ENCODE measurements around the gene PLCD3. TPM values are rescaled to one million over a fixed set of nuclear protein-coding genes. Genes with fewer than 3 reads are reported as not detected.

The PLCD3 gene
- total RNA-seq, 1 donor from 2014 or later: 34.1 TPM

GRCh38 chr17:45091778-45092425 is 40.4 kb downstream of the PLCD3 start:
- no peak for TF ChIP-seq POLR2AphosphoS5 (IDR thresholded peaks at IDR 0.05; ENCODE audit: insufficient read depth in 1 of 2, low read depth in 1 of 2)
- no peak for TF ChIP-seq POLR2A (IDR thresholded peaks at IDR 0.05)
- TF ChIP-seq, protein P1, sequence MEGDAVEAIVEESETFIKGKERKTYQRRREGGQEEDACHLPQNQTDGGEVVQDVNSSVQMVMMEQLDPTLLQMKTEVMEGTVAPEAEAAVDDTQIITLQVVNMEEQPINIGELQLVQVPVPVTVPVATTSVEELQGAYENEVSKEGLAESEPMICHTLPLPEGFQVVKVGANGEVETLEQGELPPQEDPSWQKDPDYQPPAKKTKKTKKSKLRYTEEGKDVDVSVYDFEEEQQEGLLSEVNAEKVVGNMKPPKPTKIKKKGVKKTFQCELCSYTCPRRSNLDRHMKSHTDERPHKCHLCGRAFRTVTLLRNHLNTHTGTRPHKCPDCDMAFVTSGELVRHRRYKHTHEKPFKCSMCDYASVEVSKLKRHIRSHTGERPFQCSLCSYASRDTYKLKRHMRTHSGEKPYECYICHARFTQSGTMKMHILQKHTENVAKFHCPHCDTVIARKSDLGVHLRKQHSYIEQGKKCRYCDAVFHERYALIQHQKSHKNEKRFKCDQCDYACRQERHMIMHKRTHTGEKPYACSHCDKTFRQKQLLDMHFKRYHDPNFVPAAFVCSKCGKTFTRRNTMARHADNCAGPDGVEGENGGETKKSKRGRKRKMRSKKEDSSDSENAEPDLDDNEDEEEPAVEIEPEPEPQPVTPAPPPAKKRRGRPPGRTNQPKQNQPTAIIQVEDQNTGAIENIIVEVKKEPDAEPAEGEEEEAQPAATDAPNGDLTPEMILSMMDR (IDR thresholded peaks at IDR 0.05): no peak
- H3K27ac ChIP-seq: peak overlapping the region; percentile 91
- no peak overlapping the region for H3K4me3 ChIP-seq
- no peak for DNase-seq (ENCODE audit: extremely low spot score in 2 of 2)
- H3K9me3 ChIP-seq: no peaks in the 10 kb centered on the region
- H3K27me3 ChIP-seq: no peaks in the 10 kb centered on the region
- intact Hi-C loops (cut with DNase I): no loop called here
- peaks cover 0 to 55% of the 10 kb centered on the region in 2 donors for H3K36me3 ChIP-seq
- H3K4me1 ChIP-seq: peaks cover 53% of the 10 kb centered on the region

DNA sequence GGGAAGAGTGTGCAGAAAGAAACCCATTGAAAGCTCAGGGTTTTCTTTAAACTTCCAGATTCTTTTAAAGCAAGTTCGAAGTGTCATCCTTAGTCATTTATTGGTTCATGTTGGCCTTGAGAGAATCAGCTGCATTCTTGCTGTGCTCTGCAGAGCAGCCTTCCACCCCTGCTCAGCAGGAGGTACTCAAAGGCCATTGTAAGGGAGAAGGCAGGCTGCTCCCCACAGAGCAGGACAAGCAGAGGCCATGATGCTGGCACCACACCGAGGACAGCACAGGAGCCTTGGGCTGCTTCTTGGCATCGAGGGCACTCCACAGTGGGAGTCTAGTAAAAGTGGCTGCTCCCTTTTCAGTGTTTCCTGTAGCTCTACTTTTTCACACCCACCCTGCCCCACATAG is 41.6 kb downstream of the PLCD3 start:
- Histone ChIP-seq H3K27ac (peak overlapping the region; percentile 91), H3K4me1 (peaks cover 53% of the 10 kb centered on the region)

DNA sequence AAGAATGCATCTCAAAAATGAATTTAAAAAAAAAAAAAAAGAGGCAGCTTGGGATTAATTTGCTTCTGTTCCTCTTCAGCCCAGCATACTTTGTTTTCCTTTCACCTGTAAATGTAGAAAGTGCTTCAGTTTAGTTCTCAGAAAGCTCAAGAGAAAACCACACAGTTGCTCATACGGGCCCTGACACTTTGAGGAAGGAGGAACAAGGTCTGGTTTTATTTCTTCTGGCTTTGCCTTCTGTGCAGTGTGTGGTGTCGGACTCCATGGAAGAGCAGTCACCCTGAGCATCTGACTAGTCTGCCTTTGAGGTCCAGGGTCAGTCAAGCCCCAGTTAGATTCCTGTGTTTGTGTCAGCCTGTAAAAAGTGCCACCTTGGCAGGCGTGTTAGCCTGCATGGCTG is 43.6 kb downstream of the PLCD3 start:
- Histone ChIP-seq H3K27me3 (no peaks in the 10 kb centered on the region), H3K36me3 (peaks cover 2 to 42% of the 10 kb centered on the region in 2 donors), H3K27ac (no peak overlapping the region), H3K4me1 (peaks cover 42% of the 10 kb centered on the region), H3K9me3 (no peaks in the 10 kb centered on the region), H3K4me3 (no peak overlapping the region)
- intact Hi-C loops (cut with DNase I): no loop called here
- DNase-seq (ENCODE audit: extremely low spot score in 2 of 2): no peak
- TF ChIP-seq POLR2AphosphoS5 (IDR thresholded peaks at IDR 0.05; ENCODE audit: insufficient read depth in 1 of 2, low read depth in 1 of 2) (no peak), POLR2A (IDR thresholded peaks at IDR 0.05) (no peak)
- TF ChIP-seq, protein P1 (IDR thresholded peaks at IDR 0.05): no peak

More for the DNA sequence above, 41.6 kb downstream of the PLCD3 start:
- no peak for DNase-seq (ENCODE audit: extremely low spot score in 2 of 2)
- TF ChIP-seq POLR2A (IDR thresholded peaks at IDR 0.05) (no peak), POLR2AphosphoS5 (IDR thresholded peaks at IDR 0.05; ENCODE audit: insufficient read depth in 1 of 2, low read depth in 1 of 2) (no peak)
- TF ChIP-seq, protein P1 (IDR thresholded peaks at IDR 0.05): no peak
- Histone ChIP-seq H3K9me3 (no peaks in the 10 kb centered on the region), H3K36me3 (peaks cover 2 to 51% of the 10 kb centered on the region in 2 donors), H3K27me3 (no peaks in the 10 kb centered on the region), H3K4me3 (no peak overlapping the region)
- intact Hi-C loops (cut with DNase I): no loop called here

- H3K36me3 ChIP-seq: peaks cover 2 to 48% of the 10 kb centered on the region in 2 donors
- TF ChIP-seq POLR2A (IDR thresholded peaks at IDR 0.05) (no peak), POLR2AphosphoS5 (IDR thresholded peaks at IDR 0.05; ENCODE audit: insufficient read depth in 1 of 2, low read depth in 1 of 2) (no peak)
- TF ChIP-seq, protein P1 (IDR thresholded peaks at IDR 0.05): no peak
- DNase-seq (ENCODE audit: extremely low spot score in 2 of 2): no peak
- peaks cover 34% of the 10 kb centered on the region for H3K4me1 ChIP-seq
- H3K27me3 ChIP-seq: no peaks in the 10 kb centered on the region
- no peak overlapping the region for H3K4me3 ChIP-seq
- H3K9me3 ChIP-seq: no peaks in the 10 kb centered on the region
- peak overlapping the region; percentile 16 for H3K27ac ChIP-seq
- intact Hi-C loops (cut with DNase I): no loop called here
Measured at GRCh38 chr17:45087978-45088377, 44.3 kb downstream of the PLCD3 start.

- peak overlapping the region; percentile 16 for H3K27ac ChIP-seq
- H3K36me3 ChIP-seq: peaks cover 2 to 52% of the 10 kb centered on the region in 2 donors
- no peak overlapping the region for H3K4me3 ChIP-seq
- intact Hi-C loops (cut with DNase I): no loop called here
- no peaks in the 10 kb centered on the region for H3K9me3 ChIP-seq
- no peak for DNase-seq (ENCODE audit: extremely low spot score in 2 of 2)
- H3K4me1 ChIP-seq: peaks cover 31% of the 10 kb centered on the region
- TF ChIP-seq POLR2AphosphoS5 (IDR thresholded peaks at IDR 0.05; ENCODE audit: insufficient read depth in 1 of 2, low read depth in 1 of 2): peak in 1 of 2 donors; percentile 56
- TF ChIP-seq, protein P1 (IDR thresholded peaks at IDR 0.05): no peak
- no peaks in the 10 kb centered on the region for H3K27me3 ChIP-seq
Measured at GRCh38 chr17:45087504-45087975, 44.8 kb downstream of the PLCD3 start.
